ENCODE data around the gene LAMA3. TPM values are rescaled to one million over a fixed set of nuclear protein-coding genes. Genes with fewer than 3 reads are reported as not detected.
"Not testable (repeated sequence)": the region's sequence is repeated elsewhere in the genome, so short reads cannot be mapped to it uniquely, and the experiment has no call there.

LAMA3 gene
- total RNA-seq, 1 donor from 2014 or later = 9.4 TPM

DNA sequence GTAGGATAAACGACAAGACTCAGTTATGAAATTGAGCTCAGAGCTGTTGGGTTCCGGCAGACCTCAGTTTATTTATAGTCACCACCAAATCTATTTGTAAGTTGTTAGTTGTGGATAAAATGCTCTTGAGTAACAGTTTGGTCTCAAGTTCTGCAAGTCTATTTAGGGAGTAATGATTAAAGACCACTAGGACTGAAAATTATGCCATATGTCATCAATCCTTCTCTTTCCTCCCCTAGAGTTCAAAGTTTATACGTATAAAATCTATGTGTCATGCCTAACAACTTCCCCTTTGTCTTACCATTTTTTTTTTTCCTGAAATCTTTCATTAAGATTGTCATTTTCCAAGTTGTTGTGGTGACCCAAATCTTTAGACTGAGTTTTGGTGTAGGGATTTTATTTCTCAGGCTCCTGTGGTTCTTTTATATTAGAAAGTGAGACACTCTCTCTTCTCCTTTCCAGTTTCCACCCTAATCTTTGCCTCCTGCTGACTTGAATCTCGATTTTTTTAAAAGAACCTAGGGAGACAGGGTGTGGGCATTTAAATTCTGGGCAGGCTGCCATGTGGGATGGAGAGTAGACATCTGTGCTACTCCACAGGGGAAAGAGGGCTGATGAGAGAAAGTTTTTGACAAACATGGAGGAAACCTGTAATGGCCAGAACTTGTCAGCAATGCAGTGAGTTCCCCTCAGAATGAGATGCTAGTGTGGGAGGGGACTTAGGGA is 51.0 kb downstream of the LAMA3 start:
- Mint-ChIP-seq H3K9me3 (no peaks in the 10 kb centered on the region), H3K4me1 (ENCODE audit: unreplicated experiment) (peaks cover 27% of the 10 kb centered on the region), H3K27ac (no peak overlapping the region), H3K27me3 (peaks cover 24% of the 10 kb centered on the region), H3K36me3 (no peaks in the 10 kb centered on the region), H3K4me3 (no peak overlapping the region)
- DNase-seq (ENCODE audit: extremely low spot score, unreplicated experiment) = no peak
- TF ChIP-seq, protein P1, sequence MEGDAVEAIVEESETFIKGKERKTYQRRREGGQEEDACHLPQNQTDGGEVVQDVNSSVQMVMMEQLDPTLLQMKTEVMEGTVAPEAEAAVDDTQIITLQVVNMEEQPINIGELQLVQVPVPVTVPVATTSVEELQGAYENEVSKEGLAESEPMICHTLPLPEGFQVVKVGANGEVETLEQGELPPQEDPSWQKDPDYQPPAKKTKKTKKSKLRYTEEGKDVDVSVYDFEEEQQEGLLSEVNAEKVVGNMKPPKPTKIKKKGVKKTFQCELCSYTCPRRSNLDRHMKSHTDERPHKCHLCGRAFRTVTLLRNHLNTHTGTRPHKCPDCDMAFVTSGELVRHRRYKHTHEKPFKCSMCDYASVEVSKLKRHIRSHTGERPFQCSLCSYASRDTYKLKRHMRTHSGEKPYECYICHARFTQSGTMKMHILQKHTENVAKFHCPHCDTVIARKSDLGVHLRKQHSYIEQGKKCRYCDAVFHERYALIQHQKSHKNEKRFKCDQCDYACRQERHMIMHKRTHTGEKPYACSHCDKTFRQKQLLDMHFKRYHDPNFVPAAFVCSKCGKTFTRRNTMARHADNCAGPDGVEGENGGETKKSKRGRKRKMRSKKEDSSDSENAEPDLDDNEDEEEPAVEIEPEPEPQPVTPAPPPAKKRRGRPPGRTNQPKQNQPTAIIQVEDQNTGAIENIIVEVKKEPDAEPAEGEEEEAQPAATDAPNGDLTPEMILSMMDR (conservative IDR thresholded peaks at IDR 0.05) = no peak

DNA sequence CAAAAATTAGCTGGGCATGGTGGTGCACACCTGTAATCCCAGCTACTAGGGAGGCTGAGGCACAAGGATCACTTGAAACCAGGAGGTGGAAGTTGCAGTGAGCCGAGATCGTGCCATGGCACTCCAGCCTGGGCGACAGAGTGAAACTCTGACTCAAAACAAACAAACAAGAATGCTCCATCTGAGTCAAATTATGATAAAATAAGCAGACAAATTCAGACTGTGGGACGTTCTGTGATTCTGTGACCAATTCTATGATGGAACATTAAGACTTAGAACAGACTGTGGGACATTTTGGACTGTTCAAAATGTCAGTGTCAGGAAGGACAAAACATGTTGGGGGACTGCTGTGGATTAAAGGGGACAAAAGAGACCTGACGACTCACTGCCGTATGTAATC is 52.7 kb downstream of the LAMA3 start:
- not testable (repeated sequence) for H3K27ac Mint-ChIP-seq; H3K9me3 Mint-ChIP-seq; H3K36me3 Mint-ChIP-seq; H3K4me3 Mint-ChIP-seq; DNase-seq (ENCODE audit: extremely low spot score, unreplicated experiment)
- Mint-ChIP-seq H3K27me3 (peaks cover 16% of the 10 kb centered on the region), H3K4me1 (ENCODE audit: unreplicated experiment) (peaks cover 24% of the 10 kb centered on the region)

DNA sequence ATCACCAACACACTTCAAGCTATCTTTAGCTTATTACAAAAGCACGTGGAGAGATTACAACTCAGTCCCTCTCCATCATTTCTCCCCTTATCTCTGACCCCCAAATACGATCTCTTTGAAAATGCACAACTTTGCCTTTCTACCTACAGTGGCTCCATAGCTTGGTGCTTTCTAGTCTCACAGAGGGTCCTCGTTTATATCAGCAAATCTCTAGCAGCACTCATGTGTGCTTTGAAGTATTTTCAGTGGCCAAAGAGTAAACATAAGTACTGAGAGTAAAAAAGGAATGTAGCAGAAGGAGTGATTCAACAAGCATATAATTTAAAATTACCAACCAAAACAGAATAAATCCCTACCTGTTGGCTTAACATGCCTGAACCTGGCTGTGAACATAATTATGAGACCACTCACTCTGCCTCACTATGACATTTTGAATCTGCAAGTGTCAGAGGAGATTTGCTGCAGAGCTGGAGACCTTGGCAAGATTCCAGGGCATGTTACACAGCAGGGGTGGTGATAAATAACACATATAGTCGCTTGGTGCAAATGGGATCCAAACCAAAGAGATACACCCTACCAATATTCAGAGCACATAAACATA is 54.6 kb downstream of the LAMA3 start:
- H3K36me3 Mint-ChIP-seq = no peaks in the 10 kb centered on the region
- H3K4me1 Mint-ChIP-seq (ENCODE audit: unreplicated experiment) = peaks cover 17% of the 10 kb centered on the region
- H3K27ac Mint-ChIP-seq = no peak overlapping the region
- peaks cover 9% of the 10 kb centered on the region for H3K9me3 Mint-ChIP-seq
- peaks cover 7% of the 10 kb centered on the region for H3K27me3 Mint-ChIP-seq
- no peak overlapping the region for H3K4me3 Mint-ChIP-seq
- TF ChIP-seq, protein P1 (conservative IDR thresholded peaks at IDR 0.05) = no peak
- no peak for DNase-seq (ENCODE audit: extremely low spot score, unreplicated experiment)

DNA sequence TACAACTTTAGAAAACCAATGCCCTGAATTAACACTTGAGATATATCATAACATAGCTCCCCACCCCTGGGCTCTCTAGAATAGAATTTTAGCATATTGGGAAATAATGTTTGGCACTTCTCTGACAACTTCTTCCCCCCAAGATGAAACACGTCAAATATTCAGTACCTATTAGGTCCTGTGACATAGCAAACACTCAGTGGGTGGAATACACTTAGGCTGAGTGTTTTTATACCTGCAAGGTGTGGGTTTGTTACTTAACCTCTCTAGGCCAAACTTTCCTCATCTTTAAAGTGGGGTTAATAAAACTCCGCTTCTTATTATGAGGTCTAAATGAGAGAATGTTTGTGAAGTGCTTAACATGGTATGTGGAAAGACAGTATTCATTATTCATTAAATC is 56.1 kb downstream of the LAMA3 start:
- peaks cover 11% of the 10 kb centered on the region for H3K4me1 Mint-ChIP-seq (ENCODE audit: unreplicated experiment)
- peaks cover 9% of the 10 kb centered on the region for H3K9me3 Mint-ChIP-seq
- DNase-seq (ENCODE audit: extremely low spot score, unreplicated experiment) = no peak
- H3K4me3 Mint-ChIP-seq = no peak overlapping the region
- no peaks in the 10 kb centered on the region for H3K36me3 Mint-ChIP-seq
- TF ChIP-seq, protein P1 (conservative IDR thresholded peaks at IDR 0.05) = no peak
- H3K27me3 Mint-ChIP-seq = peaks cover 5% of the 10 kb centered on the region
- H3K27ac Mint-ChIP-seq = no peak overlapping the region

DNA sequence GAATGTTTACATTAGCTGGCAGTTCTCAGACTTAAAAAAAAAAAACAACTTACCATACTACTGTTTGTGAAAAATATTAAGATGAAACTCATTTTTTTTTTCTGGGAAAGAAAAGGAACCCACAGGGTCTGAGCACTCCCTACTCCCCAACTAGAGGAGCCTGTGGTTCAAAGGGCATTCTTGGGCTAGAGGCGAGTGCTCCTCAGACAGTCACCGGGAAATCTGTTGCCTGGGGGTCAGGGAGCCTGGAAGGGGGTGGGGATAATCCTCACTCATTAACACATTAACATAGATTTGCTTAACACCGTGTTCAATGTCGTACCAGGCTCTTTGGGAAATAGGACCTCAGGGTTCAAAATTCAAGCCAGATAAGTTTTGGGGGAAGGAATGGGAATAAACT is 57.6 kb downstream of the LAMA3 start:
- TF ChIP-seq, protein P1 (conservative IDR thresholded peaks at IDR 0.05) = no peak
- H3K4me3 Mint-ChIP-seq = no peak overlapping the region
- H3K9me3 Mint-ChIP-seq = peaks cover 9% of the 10 kb centered on the region
- no peaks in the 10 kb centered on the region for H3K36me3 Mint-ChIP-seq
- no peak overlapping the region for H3K27ac Mint-ChIP-seq
- peaks cover 3% of the 10 kb centered on the region for H3K27me3 Mint-ChIP-seq
- peaks cover 8% of the 10 kb centered on the region for H3K4me1 Mint-ChIP-seq (ENCODE audit: unreplicated experiment)
- DNase-seq (ENCODE audit: extremely low spot score, unreplicated experiment) = no peak

DNA sequence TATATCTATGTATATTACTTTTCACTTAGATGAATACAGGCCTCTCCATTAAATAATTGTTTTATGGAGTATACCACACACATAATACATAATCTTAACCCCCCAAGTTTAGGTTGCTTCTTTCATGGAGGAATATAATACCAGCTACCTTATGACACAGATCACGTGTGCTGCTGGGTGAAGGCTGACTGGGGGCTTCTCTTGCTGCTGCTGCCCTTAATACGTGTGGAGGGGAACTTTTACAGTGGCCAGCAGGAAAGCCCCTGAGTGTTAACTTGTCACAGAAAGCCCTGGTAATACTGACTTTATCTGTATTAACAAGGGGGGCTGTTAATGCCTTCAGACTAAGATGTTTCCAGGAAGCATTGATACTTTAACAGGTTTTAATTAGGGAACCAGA is 63.1 kb downstream of the LAMA3 start:
- H3K4me3 Mint-ChIP-seq = no peak overlapping the region
- peaks cover 4% of the 10 kb centered on the region for H3K9me3 Mint-ChIP-seq
- H3K27ac Mint-ChIP-seq = no peak overlapping the region
- TF ChIP-seq, protein P1 (conservative IDR thresholded peaks at IDR 0.05) = no peak
- no peaks in the 10 kb centered on the region for H3K36me3 Mint-ChIP-seq
- DNase-seq (ENCODE audit: extremely low spot score, unreplicated experiment) = no peak
- H3K27me3 Mint-ChIP-seq = peaks cover under 1% of the 10 kb centered on the region
- H3K4me1 Mint-ChIP-seq (ENCODE audit: unreplicated experiment) = peaks cover under 1% of the 10 kb centered on the region
